ENCODE measurements around the gene SELENOH. TPM values are rescaled to one million over a fixed set of nuclear protein-coding genes. Genes with fewer than 3 reads are reported as not detected.
"Not testable (repeated sequence)": the region's sequence is repeated elsewhere in the genome, so short reads cannot be mapped to it uniquely, and the experiment has no call there.

The SELENOH gene
- total RNA-seq, 4 donors from 2014 or later, result 78.2 to 117 (median 102) TPM

DNA sequence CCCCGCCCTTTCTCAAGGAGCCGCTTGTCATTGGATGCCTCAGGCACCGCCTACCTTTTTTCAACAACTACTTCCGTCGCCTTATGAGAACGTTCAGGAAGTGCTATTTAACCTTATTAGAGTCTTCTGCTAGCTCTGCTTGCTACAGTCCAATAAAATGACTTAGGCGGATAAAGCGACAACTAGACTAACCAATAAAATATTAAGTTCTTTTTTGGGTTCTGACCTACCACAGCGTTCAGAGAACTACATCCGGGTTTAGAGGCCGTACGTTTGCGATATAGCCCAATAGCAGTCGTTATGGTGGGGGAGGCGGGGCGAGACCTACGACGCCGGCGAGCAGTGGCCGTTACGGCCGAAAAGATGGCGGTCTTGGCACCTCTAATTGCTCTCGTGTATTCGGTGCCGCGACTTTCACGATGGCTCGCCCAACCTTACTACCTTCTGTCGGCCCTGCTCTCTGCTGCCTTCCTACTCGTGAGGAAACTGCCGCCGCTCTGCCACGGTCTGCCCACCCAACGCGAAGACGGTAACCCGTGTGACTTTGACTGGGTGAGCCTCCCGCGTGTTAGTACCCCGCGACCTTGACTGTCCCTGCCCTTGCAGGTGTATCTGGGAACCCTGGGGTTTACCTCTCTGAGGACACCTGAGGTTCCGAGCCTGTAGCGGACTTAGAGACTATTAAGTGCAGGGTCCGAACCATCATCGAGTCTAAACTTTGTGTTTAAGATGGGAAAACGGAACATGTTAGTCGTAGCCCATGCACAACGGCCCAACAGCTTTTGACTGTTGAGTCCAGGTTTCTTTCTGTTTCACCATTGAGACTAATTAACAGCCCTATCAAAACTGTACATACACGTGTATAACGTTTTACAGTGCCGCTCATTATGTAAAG, 28.8 kb upstream of the SELENOH start, which contains the start of gene TMX2:
TSS of gene TMX2 (plus strand) at position 338 of the 895 bp plus-strand sequence. CDS start at position 364, 26 bp downstream.
- peaks cover 22 to 39% (median 29%) of the 10 kb centered on the region in 4 donors for H3K4me1 ChIP-seq
- H3K36me3 ChIP-seq, result no peaks in the 10 kb centered on the region
- TF ChIP-seq EP300 (IDR thresholded peaks at IDR 0.05; ENCODE audit: low read depth) (no peak), CTCF (IDR thresholded peaks at IDR 0.05) (no peak), POLR2A (IDR thresholded peaks at IDR 0.05) (peak; percentile 69), POLR2AphosphoS5 (IDR thresholded peaks at IDR 0.05) (peak; percentile 46 to 86 (median 68))
- DNase-seq, result peak; percentile 94
- intact Hi-C loops (cut with DNase I; ENCODE audit: low total_unique reads) (no loop called here), in situ Hi-C loops (cut with MboI; ENCODE audit: low pct_ligation_motif_present in 1 of 4, low pct_unique_long_range_greater_than_20kb in 1 of 4, low sequenced_read_pairs in 3 of 4) (no loop called here)
- H3K4me3 ChIP-seq, result peak within 1 kb of the TSS; percentile 82 to 97 (median 90)
- no peaks in the 10 kb centered on the region for H3K27me3 ChIP-seq
- WGBS, 2 donors (ENCODE audit: low coverage in 1 of 2), result 0 to 1% methylated on average over 11 to 53 of the region's 53 CpGs
- H3K9me3 ChIP-seq, result no peaks in the 10 kb centered on the region
- peak within 1 kb of the TSS; percentile 89 to 97 (median 94) for H3K27ac ChIP-seq

DNA sequence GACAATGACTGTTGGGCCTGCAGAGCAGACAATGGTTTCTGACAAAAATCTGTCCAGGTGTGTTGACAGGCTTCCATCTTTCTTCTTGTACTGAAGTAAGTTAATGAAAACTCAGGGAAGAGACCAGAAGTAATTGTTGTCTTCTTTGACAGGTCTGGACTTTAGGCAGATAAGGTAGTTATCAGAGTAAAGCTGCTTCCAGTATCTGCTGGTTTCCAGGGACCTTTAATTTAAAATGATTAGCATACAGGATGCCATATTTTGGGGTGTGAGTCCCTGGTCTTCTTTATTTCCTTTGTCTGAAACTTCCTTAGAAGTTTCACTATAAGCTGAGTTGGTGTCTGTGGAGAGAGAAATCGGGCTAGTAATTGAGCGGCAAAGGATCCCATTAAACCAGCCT, 27.5 kb upstream of the SELENOH start:
- H3K27me3 ChIP-seq, result no peaks in the 10 kb centered on the region
- H3K27ac ChIP-seq, result peak overlapping the region in 1 of 4 donors; percentile 86
- intact Hi-C loops (cut with DNase I; ENCODE audit: low total_unique reads) (no loop called here), in situ Hi-C loops (cut with MboI; ENCODE audit: low pct_ligation_motif_present in 1 of 4, low pct_unique_long_range_greater_than_20kb in 1 of 4, low sequenced_read_pairs in 3 of 4) (no loop called here)
- no peaks in the 10 kb centered on the region for H3K36me3 ChIP-seq
- TF ChIP-seq CTCF (IDR thresholded peaks at IDR 0.05) (no peak), POLR2A (IDR thresholded peaks at IDR 0.05) (no peak), POLR2AphosphoS5 (IDR thresholded peaks at IDR 0.05) (no peak), EP300 (IDR thresholded peaks at IDR 0.05; ENCODE audit: low read depth) (no peak)
- peak overlapping the region in 2 of 4 donors; percentile 85 to 97 for H3K4me3 ChIP-seq
- H3K9me3 ChIP-seq, result no peaks in the 10 kb centered on the region
- 94% methylated on average over 2 of the region's 2 CpGs; no CpG with 5 or more reads in 1 of the 2 donors for WGBS, 2 donors (ENCODE audit: low coverage in 1 of 2)
- no peak for DNase-seq
- peaks cover 22 to 39% (median 29%) of the 10 kb centered on the region in 4 donors for H3K4me1 ChIP-seq

DNA sequence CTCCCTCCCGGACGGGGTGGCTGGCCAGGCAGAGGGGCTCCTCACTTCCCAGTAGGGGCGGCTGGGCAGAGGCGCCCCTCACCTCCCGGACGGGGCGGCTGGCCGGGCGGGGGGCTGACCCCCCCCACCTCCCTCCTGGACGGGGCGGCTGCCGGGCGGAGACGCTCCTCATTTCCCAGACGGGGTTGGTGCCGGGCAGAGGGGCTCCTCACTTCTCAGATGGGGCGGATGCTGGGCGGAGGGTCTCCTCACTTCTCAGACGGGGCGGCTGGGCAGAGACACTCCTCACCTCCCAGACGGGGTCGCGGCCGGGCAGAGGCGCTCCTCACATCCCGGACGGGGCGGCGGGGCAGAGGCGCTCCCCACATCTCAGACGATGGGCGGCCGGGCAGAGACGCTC, 24.6 kb upstream of the SELENOH start:
- H3K36me3 ChIP-seq; H3K9me3 ChIP-seq; H3K4me3 ChIP-seq; intact Hi-C loops (cut with DNase I; ENCODE audit: low total_unique reads); DNase-seq; H3K27ac ChIP-seq; H3K27me3 ChIP-seq; in situ Hi-C loops (cut with MboI; ENCODE audit: low pct_ligation_motif_present in 1 of 4, low pct_unique_long_range_greater_than_20kb in 1 of 4, low sequenced_read_pairs in 3 of 4): not testable (repeated sequence)
- peaks cover 17 to 22% (median 19%) of the 10 kb centered on the region in 4 donors for H3K4me1 ChIP-seq
- 100% methylated on average over 2 of the region's 34 CpGs; no CpG with 5 or more reads in 1 of the 2 donors for WGBS, 2 donors (ENCODE audit: low coverage in 1 of 2)

DNA sequence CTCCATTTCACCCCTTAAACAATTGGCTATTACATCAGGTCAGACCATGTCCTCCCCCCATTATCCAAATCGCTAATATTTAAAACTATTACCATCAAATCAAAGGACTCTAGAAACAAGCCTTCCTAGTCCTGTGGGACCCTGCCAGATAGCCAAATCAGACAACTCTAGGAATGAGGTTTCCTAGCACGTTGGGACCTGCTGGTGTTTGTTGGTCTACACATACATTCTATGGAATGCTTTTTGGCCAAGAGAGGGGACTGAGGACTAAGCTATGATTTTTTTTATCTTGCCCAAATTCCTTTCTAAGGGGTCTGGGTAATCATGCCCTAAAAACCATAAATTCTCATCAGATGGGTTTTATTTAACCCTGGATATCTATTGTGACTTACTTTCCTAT, 14.1 kb upstream of the SELENOH start:
- no peaks in the 10 kb centered on the region for H3K27me3 ChIP-seq

More for the DNA sequence above, 14.1 kb upstream of the SELENOH start:
- no peaks in the 10 kb centered on the region for H3K36me3 ChIP-seq
- WGBS, 2 donors (ENCODE audit: low coverage in 1 of 2), result 58 to 66% methylated on average over 2 of the region's 2 CpGs
- in situ Hi-C loops (cut with MboI; ENCODE audit: low pct_ligation_motif_present in 1 of 4, low pct_unique_long_range_greater_than_20kb in 1 of 4, low sequenced_read_pairs in 3 of 4) (no loop called here), intact Hi-C loops (cut with DNase I; ENCODE audit: low total_unique reads) (no loop called here)
- no peak overlapping the region for H3K27ac ChIP-seq
- TF ChIP-seq POLR2A (IDR thresholded peaks at IDR 0.05), result no peak
- no peak for TF ChIP-seq EP300 (IDR thresholded peaks at IDR 0.05; ENCODE audit: low read depth)
- no peak for TF ChIP-seq POLR2AphosphoS5 (IDR thresholded peaks at IDR 0.05)
- TF ChIP-seq CTCF (IDR thresholded peaks at IDR 0.05), result no peak
- no peak overlapping the region for H3K4me3 ChIP-seq
- DNase-seq, result no peak
- H3K4me1 ChIP-seq, result peaks cover 0 to 4% (median 0%) of the 10 kb centered on the region in 4 donors
- no peaks in the 10 kb centered on the region for H3K9me3 ChIP-seq
